ENCODE data around the gene AGAP3. TPM values are rescaled to one million over a fixed set of nuclear protein-coding genes. Genes with fewer than 3 reads are reported as not detected.

The AGAP3 gene
- polyA plus RNA-seq, 4 donors, result 50.2 to 81.5 (median 72.6) TPM

DNA sequence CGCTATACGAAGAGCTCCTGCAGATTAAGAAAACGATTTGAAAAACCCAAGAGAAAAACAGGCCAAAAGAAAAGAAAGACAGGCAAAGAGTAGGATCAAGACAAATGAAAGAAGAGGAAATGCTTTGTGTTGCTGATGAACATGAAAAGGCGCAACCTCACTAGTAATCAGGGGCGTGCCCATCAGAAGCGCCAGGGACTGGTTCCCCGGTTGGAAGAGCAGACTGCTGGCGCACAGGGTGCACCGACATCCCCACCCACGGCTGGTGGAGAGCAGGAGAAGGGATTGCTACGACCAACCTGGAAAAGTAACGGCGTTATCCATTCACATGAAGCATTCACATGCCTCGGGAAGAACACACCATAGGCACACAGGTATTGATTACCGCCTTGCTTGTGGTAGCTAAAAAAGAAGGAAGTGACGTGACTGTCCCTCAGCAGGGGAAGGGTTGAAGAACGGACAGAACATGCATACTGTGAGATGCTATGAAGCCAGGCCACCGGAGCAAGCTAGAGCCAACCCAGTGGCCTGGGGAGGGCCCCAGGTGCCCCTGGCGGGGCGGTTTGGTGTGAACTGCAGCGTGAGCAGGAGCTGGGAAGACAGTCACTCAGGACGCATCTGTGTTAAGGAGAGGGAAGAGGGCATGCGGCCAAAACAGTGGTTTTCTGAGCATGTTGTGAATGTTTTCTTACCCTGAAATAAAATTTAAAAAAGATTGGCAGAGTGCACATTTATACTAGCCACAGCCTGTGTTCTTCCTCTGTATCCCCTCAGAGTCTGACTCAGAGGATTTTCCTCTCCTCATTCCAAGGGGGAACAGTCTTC lies 18.3 kb downstream of the AGAP3 start:
- DNase-seq (ENCODE audit: low read depth in 4 of 4, low spot score in 3 of 4), result no peak

GRCh38 chr7:151107882-151108281 lies 21.6 kb downstream of the AGAP3 start:
- no peak for DNase-seq (ENCODE audit: low read depth in 4 of 4, low spot score in 3 of 4)

GRCh38 chr7:151109094-151110048 lies 23.1 kb downstream of the AGAP3 start:
- DNase-seq (ENCODE audit: low read depth in 4 of 4, low spot score in 3 of 4), result no peak

- no peak for DNase-seq (ENCODE audit: low read depth in 4 of 4, low spot score in 3 of 4)
These were observed 24.1 kb downstream of the AGAP3 start for GRCh38 chr7:151110236-151110940.

DNA sequence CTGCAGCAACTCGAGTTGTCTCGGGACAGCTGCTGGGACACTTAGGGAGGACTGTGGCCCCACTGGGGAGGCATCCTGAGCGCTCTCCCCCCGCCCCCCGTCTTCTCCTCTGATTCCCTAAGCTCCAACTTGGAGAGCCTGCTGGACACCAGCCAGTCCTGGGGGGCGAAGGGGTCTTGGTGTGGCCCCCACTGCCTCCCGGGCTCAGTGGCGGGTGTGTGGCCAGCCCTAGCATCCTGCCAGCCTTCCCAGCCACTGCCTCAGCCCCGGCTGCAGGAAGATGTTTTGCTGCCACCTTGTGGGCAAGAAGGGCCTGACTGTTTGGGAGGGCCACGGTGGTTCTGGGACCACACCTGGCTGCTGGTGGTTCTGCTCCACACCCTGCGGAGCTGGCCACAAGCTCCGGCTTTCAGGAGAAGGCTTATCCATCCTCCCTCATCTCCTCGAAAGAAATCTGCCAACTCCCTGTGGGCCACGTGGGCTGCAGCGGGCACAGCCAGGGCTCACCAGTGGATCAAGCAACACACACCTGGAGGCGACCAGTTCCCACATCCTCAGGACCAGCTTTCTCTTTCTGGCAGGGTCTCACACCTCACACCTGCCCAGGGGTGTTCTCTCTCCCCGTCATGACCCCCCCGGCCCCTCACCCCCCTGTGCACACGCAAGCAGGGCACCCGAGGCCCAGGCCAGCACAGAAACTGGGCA lies 24.8 kb downstream of the AGAP3 start:
- no peak for DNase-seq (ENCODE audit: low read depth in 4 of 4, low spot score in 3 of 4)

GRCh38 chr7:151113344-151114150 lies 27.3 kb downstream of the AGAP3 start:
- DNase-seq (ENCODE audit: low read depth in 4 of 4, low spot score in 3 of 4), result no peak

- DNase-seq (ENCODE audit: low read depth in 4 of 4, low spot score in 3 of 4), result no peak
These were observed 28.1 kb downstream of the AGAP3 start for GRCh38 chr7:151114151-151115090.

- no peak for DNase-seq (ENCODE audit: low read depth in 4 of 4, low spot score in 3 of 4)
These were observed 29.0 kb downstream of the AGAP3 start for GRCh38 chr7:151115121-151115835.

DNA sequence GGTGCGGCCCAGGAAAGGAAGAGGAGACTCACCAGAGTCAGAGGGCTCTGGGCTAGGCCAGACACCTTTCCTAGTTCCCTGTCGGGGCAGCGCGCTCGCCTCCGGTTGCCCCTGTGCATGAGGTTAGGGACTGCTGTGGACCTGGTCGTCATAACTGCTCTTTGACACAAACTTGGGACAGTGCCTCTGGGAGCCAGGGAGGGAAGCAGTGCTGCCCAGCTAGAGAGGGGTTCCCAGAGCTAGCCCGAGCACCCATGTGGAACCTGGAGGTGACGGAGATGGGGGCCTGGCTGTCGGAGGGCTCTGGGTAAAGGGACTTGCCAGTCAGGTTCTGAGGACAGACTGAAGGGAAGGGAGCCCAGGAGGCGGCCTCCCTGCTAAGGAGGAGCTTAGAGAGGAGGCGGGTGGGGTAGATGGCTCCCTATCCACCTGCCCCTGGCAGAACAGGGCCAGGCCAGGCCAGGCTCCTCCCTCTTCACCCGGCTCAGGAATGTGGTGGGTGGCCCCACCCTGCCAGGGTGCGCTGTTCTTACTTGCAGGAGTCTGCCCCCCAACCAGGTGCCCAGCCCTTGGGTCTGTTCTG lies 29.7 kb downstream of the AGAP3 start:
- no peak for DNase-seq (ENCODE audit: low read depth in 4 of 4, low spot score in 3 of 4)

DNA sequence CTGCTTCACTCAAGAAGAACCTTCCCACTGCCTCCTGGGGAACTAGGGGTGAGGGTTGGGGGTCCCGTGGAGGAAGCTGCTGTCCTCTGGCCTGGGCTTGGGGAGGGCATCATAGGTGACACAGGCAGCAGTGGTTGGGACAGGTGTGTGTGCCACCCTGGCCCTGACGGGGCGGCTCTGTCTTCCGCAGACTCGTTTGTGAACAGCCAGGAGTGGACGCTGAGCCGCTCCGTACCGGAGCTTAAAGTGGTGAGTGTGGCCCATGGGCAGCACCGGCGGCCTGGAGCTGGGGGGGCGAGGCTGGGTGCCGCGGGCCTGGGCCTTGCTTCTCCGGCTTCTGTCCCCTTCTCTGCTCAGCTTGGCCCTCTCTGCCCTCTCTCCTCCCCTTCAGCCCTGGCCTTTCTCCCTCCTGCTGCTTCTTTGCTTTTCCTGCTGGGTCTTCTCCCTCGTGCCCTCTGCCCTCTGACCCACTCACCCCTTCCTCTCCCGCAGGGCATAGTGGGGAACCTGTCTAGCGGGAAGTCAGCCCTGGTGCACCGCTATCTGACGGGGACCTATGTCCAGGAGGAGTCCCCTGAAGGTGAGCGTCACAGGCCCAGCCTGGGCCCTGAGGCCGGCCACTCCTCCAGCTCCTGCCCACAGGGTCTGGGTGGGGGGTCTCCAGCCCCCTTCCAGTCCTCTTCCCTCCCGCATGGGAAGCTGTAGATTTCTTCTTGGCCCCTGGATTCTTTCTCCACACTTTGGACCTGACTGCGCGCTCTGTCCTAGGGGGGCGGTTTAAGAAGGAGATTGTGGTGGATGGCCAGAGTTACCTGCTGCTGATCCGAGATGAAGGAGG lies 30.5 kb downstream of the AGAP3 start:
- DNase-seq (ENCODE audit: low read depth in 4 of 4, low spot score in 3 of 4), result no peak

DNA sequence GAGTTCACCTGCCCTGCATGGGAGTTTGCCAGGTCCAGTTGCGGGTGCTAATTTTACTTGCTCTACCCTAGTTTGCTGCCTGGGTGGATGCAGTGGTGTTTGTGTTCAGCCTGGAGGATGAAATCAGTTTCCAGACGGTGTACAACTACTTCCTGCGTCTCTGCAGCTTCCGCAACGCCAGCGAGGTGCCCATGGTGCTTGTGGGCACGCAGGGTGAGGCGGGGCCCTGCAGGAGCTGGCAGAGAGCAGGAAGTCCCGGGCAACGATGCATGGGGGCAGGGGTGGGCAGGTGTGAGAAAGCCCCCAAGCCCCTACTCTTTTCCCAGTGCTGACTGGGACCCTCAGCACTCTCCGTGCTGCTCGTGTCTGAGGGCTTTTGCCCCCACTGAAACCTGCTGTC lies 31.3 kb downstream of the AGAP3 start:
- no peak for DNase-seq (ENCODE audit: low read depth in 4 of 4, low spot score in 3 of 4)

DNA sequence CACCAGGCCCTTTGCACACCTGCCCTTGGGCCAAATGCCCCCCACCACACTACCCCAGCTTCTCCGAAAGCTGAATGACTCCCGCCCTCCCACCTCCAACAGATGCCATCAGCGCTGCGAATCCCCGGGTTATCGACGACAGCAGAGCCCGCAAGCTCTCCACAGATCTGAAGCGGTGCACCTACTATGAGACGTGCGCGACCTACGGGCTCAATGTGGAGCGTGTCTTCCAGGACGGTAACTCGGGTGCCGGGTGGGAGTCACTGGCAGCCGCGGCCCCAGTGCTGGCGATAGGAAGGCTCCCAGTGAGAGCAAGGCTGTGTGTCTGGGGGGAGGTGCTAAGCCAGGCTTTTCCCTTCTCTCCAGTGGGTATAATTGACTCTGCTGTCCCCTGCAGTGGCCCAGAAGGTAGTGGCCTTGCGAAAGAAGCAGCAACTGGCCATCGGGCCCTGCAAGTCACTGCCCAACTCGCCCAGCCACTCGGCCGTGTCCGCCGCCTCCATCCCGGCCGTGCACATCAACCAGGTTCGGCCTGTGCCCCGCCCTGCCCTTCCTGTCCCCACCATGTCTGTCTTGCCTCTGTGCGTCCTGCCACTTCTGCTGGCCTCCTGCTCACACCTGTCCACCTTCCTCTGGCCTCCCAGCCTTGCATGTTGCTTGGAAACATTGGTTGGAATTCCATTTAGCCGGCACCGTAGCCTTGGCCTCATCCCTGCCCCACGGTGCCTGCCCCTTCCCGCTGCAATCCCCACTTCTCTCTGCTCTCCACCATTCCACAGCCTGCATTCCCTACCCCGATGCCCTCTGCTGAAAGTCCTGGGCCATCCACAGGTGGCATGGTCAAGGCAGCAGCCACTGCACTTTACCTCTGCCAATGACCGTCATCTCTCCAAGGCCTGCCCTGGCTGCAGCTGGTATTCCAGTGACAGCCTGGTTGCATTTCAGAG lies 32.1 kb downstream of the AGAP3 start:
- DNase-seq (ENCODE audit: low read depth in 4 of 4, low spot score in 3 of 4), result no peak

GRCh38 chr7:151119055-151119415 lies 32.8 kb downstream of the AGAP3 start:
- DNase-seq (ENCODE audit: low read depth in 4 of 4, low spot score in 3 of 4), result no peak

GRCh38 chr7:151119902-151120301 lies 33.6 kb downstream of the AGAP3 start:
- DNase-seq (ENCODE audit: low read depth in 4 of 4, low spot score in 3 of 4), result no peak

- DNase-seq (ENCODE audit: low read depth in 4 of 4, low spot score in 3 of 4), result no peak
These were observed 34.6 kb downstream of the AGAP3 start for GRCh38 chr7:151120896-151121295.

All from left renal pelvis (tissue), 4 donors.